GM12878 (cell line): ENCODE data around the gene INIP. TPM values are rescaled to one million over a fixed set of nuclear protein-coding genes. Genes with fewer than 3 reads are reported as not detected.

Experiments
- ATAC-seq: fragments of 200-7000 bp; cut with Tn5 transposase; 3 replicates; pipeline ENCODE4 v1.9.1; 2020; ENCODE audit warnings: mild to moderate bottlenecking, moderate library complexity
- BruUV-seq: library from RNA; stranded (reverse); fragments of 400-500 nt; replicated peaks from 2 replicates; lab custom pipeline; 2021; lab: Mats Ljungman, UMichigan
- CTCF ChIA-PET: fragments of 300-600 bp; sonication (Branson Sonifier 250); formaldehyde crosslinking; extraction: SDS; loops from one replicate; lab custom pipeline; 2021; ENCODE audit warnings: inconsistent platforms; lab: Yijun Ruan, JAX
- POLR2A ChIA-PET: fragments of 350-600 bp; formaldehyde crosslinking; extraction: SDS; loops from one replicate; lab custom pipeline; 2021; ENCODE audit warnings: inconsistent platforms; lab: Charles Lee
- RAD21 ChIA-PET: fragments of 300-600 bp; sonication (Branson Sonifier 250); formaldehyde crosslinking; loops from one replicate; lab custom pipeline; 2023; ENCODE audit warnings: antibody characterized with exemption; ENCODE audit not compliant: unreplicated experiment; lab: Charles Lee
- SMC1A ChIA-PET: fragments of 300-600 bp; sonication (Branson Sonifier 250); formaldehyde crosslinking; loops from one replicate; lab custom pipeline; 2023; ENCODE audit not compliant: unreplicated experiment, uncharacterized antibody; lab: Charles Lee
- DNase-seq: peaks from one replicate; pipeline ENCODE4 v3.0.0-alpha.2; 2011; ENCODE audit warnings: low read depth, low spot score
- FAIRE-seq: peaks from 3 replicates; lab custom pipeline; 2011; peaks lifted over from hg19 to GRCh38; lab: Jason Lieb, UNC
- H2AFZ ChIP-seq: 2 replicates; pipeline ENCODE4 v1.6.0; 2011; ENCODE audit warnings: low read depth, low read length, control low read depth; ENCODE audit not compliant: control insufficient read depth
- H3K27ac ChIP-seq: 2 replicates; pipeline ENCODE4 v1.5.1; 2011; ENCODE audit warnings: control low read depth; ENCODE audit not compliant: control insufficient read depth, insufficient read depth
- H3K27me3 ChIP-seq, 2 experiments: replicated peaks in 1 of 2; 2 replicates each; pipeline versions ENCODE4 v1.6.0 to v1.6.1; 2011; ENCODE audit warnings: low read length in 1 of 2; ENCODE audit not compliant: control insufficient read depth in 2 of 2, insufficient read depth in 2 of 2
- H3K36me3 ChIP-seq, 2 experiments: 2 replicates each; pipeline ENCODE4 v1.5.1; 2011; ENCODE audit warnings: low read length in 1 of 2; ENCODE audit not compliant: control insufficient read depth in 2 of 2, insufficient read depth in 2 of 2
- H3K4me1 ChIP-seq: 2 replicates; pipeline ENCODE4 v1.6.1; 2011; ENCODE audit warnings: mild to moderate bottlenecking, low read length, moderate library complexity, mixed read lengths; ENCODE audit not compliant: control insufficient read depth, insufficient read depth
- H3K4me2 ChIP-seq: 2 replicates; pipeline ENCODE4 v1.6.0; 2011; ENCODE audit warnings: control low read depth; ENCODE audit not compliant: control insufficient read depth, insufficient read depth
- H3K4me3 ChIP-seq: fragments of 200-600 bp; sonication (generic); 2 replicates; pipeline ENCODE4 v1.5.1; 2016
- H3K79me2 ChIP-seq: 2 replicates; pipeline ENCODE4 v1.6.0; 2011; ENCODE audit warnings: low read length; ENCODE audit not compliant: control insufficient read depth, insufficient read depth
- H3K9ac ChIP-seq: 2 replicates; pipeline ENCODE4 v1.8.0; 2011; ENCODE audit warnings: low read length, control low read depth, mixed read lengths; ENCODE audit not compliant: control insufficient read depth, insufficient read depth
- H3K9me3 ChIP-seq: replicated peaks from 3 replicates; pipeline ENCODE4 v1.5.1; 2011; ENCODE audit warnings: mild to moderate bottlenecking, low read length; ENCODE audit not compliant: control insufficient read depth, insufficient read depth
- H4K20me1 ChIP-seq: 2 replicates; pipeline ENCODE4 v1.6.0; 2011; ENCODE audit not compliant: control insufficient read depth, insufficient read depth
- CEBPB ChIP-seq, 2 experiments: fragments of 150-350 bp in 1 of 2; IDR thresholded peaks; 2 replicates each; pipeline ENCODE4 v1.6.1; 2012 to 2014; ENCODE audit warnings: low read depth in 2 of 2, low read length in 2 of 2, borderline replicate concordance in 1 of 2, inconsistent platforms in 1 of 2
- ETV6 ChIP-seq, 2 experiments: fragments of 450-650 bp in 1 of 2; IDR thresholded peaks in 1 of 2; conservative IDR thresholded peaks in 1 of 2; 2 replicates each; pipeline ENCODE4 v1.6.1; 2014; ENCODE audit warnings: antibody characterized with exemption in 1 of 2, borderline replicate concordance in 1 of 2, low read depth in 1 of 2, mild to moderate bottlenecking in 1 of 2, moderate library complexity in 1 of 2
- HDAC6 ChIP-seq: fragments of 200-600 bp; sonication (generic); IDR thresholded peaks from one replicate; pipeline ENCODE4 v1.8.0; 2017; ENCODE audit warnings: antibody characterized with exemption; ENCODE audit not compliant: unreplicated experiment
- HSF1 ChIP-seq: fragments of 150-350 bp; IDR thresholded peaks from 2 replicates; pipeline ENCODE4 v1.6.1; 2014; ENCODE audit warnings: mild to moderate bottlenecking, low read depth, low read length
- NKRF ChIP-seq: fragments of 450-650 bp; conservative IDR thresholded peaks from 2 replicates; pipeline ENCODE4 v1.6.1; 2017; ENCODE audit warnings: mild to moderate bottlenecking, moderate library complexity
- RAD21 ChIP-seq: IDR thresholded peaks from 2 replicates; pipeline ENCODE4 v1.6.1; 2011; ENCODE audit warnings: mild to moderate bottlenecking, low read depth, low read length, moderate library complexity; ENCODE audit not compliant: insufficient read depth
- TAF1 ChIP-seq: IDR thresholded peaks from 2 replicates; pipeline ENCODE4 v1.6.1; 2011; ENCODE audit warnings: mild to moderate bottlenecking, low read depth, low read length, borderline replicate concordance
- ZNF592 ChIP-seq: fragments of 450-650 bp; IDR thresholded peaks from 2 replicates; pipeline ENCODE4 v1.6.1; 2017; ENCODE audit warnings: mild to moderate bottlenecking, moderate library complexity
- whole genome bisulfite sequencing: methylation state at CpG from one replicate; pipeline ENCODE4 v1.1.6; 2016; ENCODE audit warnings: low lambda C conversion rate; ENCODE audit not compliant: insufficient replicate concordance, insufficient coverage; ENCODE audit errors: missing lambda C conversion rate; 5-methylcytosine and 5-hydroxymethylcytosine counted together
- in situ Hi-C: fragments of 300-500 bp; cut with MboI; formaldehyde crosslinking; loops from 9 replicates; pipeline ENCODE4 v1.14.3; 2018; ENCODE audit warnings: mixed read lengths
- intact Hi-C: fragments of 100-400 bp; cut with micrococcal nuclease; formaldehyde crosslinking; loops from one replicate; pipeline ENCODE4 v1.14.2; 2022; ENCODE audit not compliant: unreplicated experiment
- polyA plus RNA-seq, 11 experiments: library from polyadenylated mRNA; depleted of rRNA in 4 of 11; unstranded in 6 of 11; stranded (reverse) in 5 of 11; fragments of >200 nt; fragmentation: Nextera tagmentation in 4 of 11; fragmentation: Illumina TruSeq in 1 of 11; extraction: Ambion mirVana in 4 of 11; extraction: Trizol in 1 of 11; gene quantifications; 1 replicate in 1 of 11; 2 replicates in 10 of 11; pipeline versions ENCODE4 v1.2.1 to v1.2.3, GENCODE V29; 2011 to 2016; ENCODE audit warnings: inconsistent platforms in 2 of 11, missing spikeins in 2 of 11, low read depth in 1 of 11
- total RNA-seq, 4 experiments: library from RNA; depleted of rRNA in 3 of 4; stranded (reverse); fragments of >200 nt in 3 of 4; fragmentation: Illumina TruSeq in 1 of 4; extraction: Trizol in 1 of 4; gene quantifications; 2 replicates each; pipeline versions ENCODE4 v1.2.1 to v1.2.3, GENCODE V29; 2013 to 2021
- TF ChIP-seq, protein P1 (sequence below): IDR thresholded peaks from 2 replicates; pipeline ENCODE4 v1.6.1; 2012; ENCODE audit warnings: low read length, inconsistent platforms

INIP gene
- total and polyA plus RNA-seq, 10 of the 15 experiments (the other 5 are each of a cell fraction or from before 2014, with no cell fraction given), result 18.9 to 66.5 (median 37.7) TPM

- Histone ChIP-seq H3K36me3 (no peaks in the 10 kb centered on the region), H3K4me1 (peaks cover 17% of the 10 kb centered on the region), H3K9ac (no peak overlapping the region), H3K9me3 (no peaks in the 10 kb centered on the region), H3K27me3 (no peaks in the 10 kb centered on the region), H2AFZ (no peak overlapping the region), H3K4me3 (no peak overlapping the region), H4K20me1 (no peaks in the 10 kb centered on the region), H3K27ac (no peak overlapping the region), H3K4me2 (no peak overlapping the region), H3K79me2 (no peaks in the 10 kb centered on the region)
- intact Hi-C loops, result no loop called here
- SMC1A ChIA-PET, result no interaction called here
- RAD21 ChIA-PET, result no interaction called here
- CTCF ChIA-PET, result no interaction called here
- in situ Hi-C loops, result no loop called here
- BruUV-seq, result no TSS peak
- POLR2A ChIA-PET, result interaction anchor here (1.0 kb wide), 1 partner anchor 11 kb away, joined by 5 read pairs; the partner anchor contains the start of gene INIP
- no peak for ATAC-seq
- 100% methylated on average over 2 of the region's 2 CpGs for WGBS
- FAIRE-seq, result no peak
- no peak for DNase-seq
- no peak for TF ChIP-seq RAD21
- no peak for TF ChIP-seq TAF1
- no peak for TF ChIP-seq HDAC6
- TF ChIP-seq CEBPB (IDR thresholded peaks at IDR 0.05; ENCODE audit: borderline replicate concordance in 1 of 2, low read depth in 2 of 2, low read length in 2 of 2), result no peak
- no peak for TF ChIP-seq HSF1
- TF ChIP-seq ZNF592, result no peak
- no peak for TF ChIP-seq NKRF
- TF ChIP-seq, protein P1, sequence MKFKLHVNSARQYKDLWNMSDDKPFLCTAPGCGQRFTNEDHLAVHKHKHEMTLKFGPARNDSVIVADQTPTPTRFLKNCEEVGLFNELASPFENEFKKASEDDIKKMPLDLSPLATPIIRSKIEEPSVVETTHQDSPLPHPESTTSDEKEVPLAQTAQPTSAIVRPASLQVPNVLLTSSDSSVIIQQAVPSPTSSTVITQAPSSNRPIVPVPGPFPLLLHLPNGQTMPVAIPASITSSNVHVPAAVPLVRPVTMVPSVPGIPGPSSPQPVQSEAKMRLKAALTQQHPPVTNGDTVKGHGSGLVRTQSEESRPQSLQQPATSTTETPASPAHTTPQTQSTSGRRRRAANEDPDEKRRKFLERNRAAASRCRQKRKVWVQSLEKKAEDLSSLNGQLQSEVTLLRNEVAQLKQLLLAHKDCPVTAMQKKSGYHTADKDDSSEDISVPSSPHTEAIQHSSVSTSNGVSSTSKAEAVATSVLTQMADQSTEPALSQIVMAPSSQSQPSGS, result no peak
- no peak for TF ChIP-seq ETV6 (conservative IDR thresholded peaks at IDR 0.05 in 1 of 2, IDR thresholded peaks at IDR 0.05 in 1 of 2; ENCODE audit: borderline replicate concordance in 1 of 2, low read depth in 1 of 2)
These were observed 10.5 kb upstream of the INIP start for GRCh38 chr9:112728401-112728800.
